HepG2 (cell line): ENCODE results near the gene CEP120. TPM values are rescaled to one million over a fixed set of nuclear protein-coding genes. Genes with fewer than 3 reads are reported as not detected.

Experiments
- ATAC-seq: fragments of 200-7000 bp; cut with Tn5 transposase; 3 replicates; pipeline ENCODE4 v1.9.1; 2020; ENCODE audit warnings: mild to moderate bottlenecking, moderate library complexity
- BruUV-seq: library from RNA; stranded (reverse); fragments of 400-500 nt; replicated peaks from 2 replicates; lab custom pipeline; 2021; lab: Mats Ljungman, UMichigan
- CTCF ChIA-PET: fragments of 300-600 bp; formaldehyde crosslinking; extraction: SDS; loops from one replicate; lab custom pipeline; 2021; ENCODE audit warnings: low total read pairs, inconsistent platforms, low intra/inter-chr PET ratio; lab: Yijun Ruan, JAX
- POLR2A ChIA-PET: fragments of 350-600 bp; sonication (Branson Sonifier 250); formaldehyde crosslinking; loops from one replicate; lab custom pipeline; 2020; ENCODE audit warnings: antibody characterized with exemption, inconsistent platforms; lab: Yijun Ruan, JAX
- DNase-seq: peaks from one replicate; pipeline ENCODE4 v3.0.0-alpha.2; 2015; ENCODE audit warnings: low spot score
- FAIRE-seq: peaks from 3 replicates; lab custom pipeline; 2011; peaks lifted over from hg19 to GRCh38; lab: Jason Lieb, UNC
- H2AFZ ChIP-seq: one replicate; pipeline ENCODE4 v1.6.1; 2011; ENCODE audit warnings: low read length, inconsistent platforms
- H3K27ac ChIP-seq: fragments of 300-600 bp; 3 replicates; pipeline ENCODE4 v1.8.0; 2011; ENCODE audit warnings: mixed run types, mild to moderate bottlenecking, mixed read lengths, low read length, inconsistent platforms; ENCODE audit not compliant: insufficient read depth; ENCODE audit errors: extremely low read length
- H3K27me3 ChIP-seq, 2 experiments: fragments of 200-600 bp in 1 of 2; 2 replicates in 1 of 2; 3 replicates in 1 of 2; pipeline versions ENCODE4 v1.6.0 to v1.8.0; 2011; ENCODE audit warnings: low read length in 2 of 2, mild to moderate bottlenecking in 2 of 2, moderate library complexity in 2 of 2, inconsistent platforms in 1 of 2; ENCODE audit not compliant: insufficient read depth in 2 of 2, control insufficient read depth in 1 of 2
- H3K36me3 ChIP-seq, 2 experiments: fragments of 200-600 bp in 1 of 2; replicated peaks in 1 of 2; 2 replicates in 1 of 2; 3 replicates in 1 of 2; pipeline versions ENCODE4 v1.5.1 to v1.8.0; 2011; ENCODE audit warnings: low read length in 2 of 2, inconsistent platforms in 1 of 2; ENCODE audit not compliant: insufficient read depth in 2 of 2, control insufficient read depth in 1 of 2
- H3K4me1 ChIP-seq: 2 replicates; pipeline ENCODE4 v1.5.1; 2012; ENCODE audit warnings: low read length, inconsistent platforms; ENCODE audit not compliant: insufficient read depth
- H3K4me2 ChIP-seq: 2 replicates; pipeline ENCODE4 v1.6.0; 2011; ENCODE audit warnings: low read depth, low read length, inconsistent platforms
- H3K4me3 ChIP-seq, 3 experiments: fragments of 200-600 bp in 1 of 3; sonication (generic), shearing (Covaris generic) in 1 of 3; replicated peaks in 1 of 3; 2 replicates each; pipeline ENCODE4 v1.5.1; 2011 to 2016; ENCODE audit warnings: low read length in 3 of 3, inconsistent platforms in 2 of 3, low read depth in 2 of 3, mild to moderate bottlenecking in 2 of 3, control low read depth in 1 of 3, mixed read lengths in 1 of 3; ENCODE audit not compliant: insufficient read depth in 1 of 3
- H3K79me2 ChIP-seq: one replicate; pipeline ENCODE4 v1.6.1; 2011; ENCODE audit warnings: low read length, inconsistent platforms; ENCODE audit not compliant: insufficient read depth
- H3K9ac ChIP-seq: 2 replicates; pipeline ENCODE4 v1.6.0; 2011; ENCODE audit warnings: mild to moderate bottlenecking, low read depth, low read length, inconsistent platforms; ENCODE audit not compliant: insufficient read depth
- H3K9me3 ChIP-seq: 2 replicates; pipeline ENCODE4 v1.5.1; 2012; ENCODE audit warnings: mild to moderate bottlenecking, low read length
- H4K20me1 ChIP-seq: 2 replicates; pipeline ENCODE4 v1.6.0; 2011; ENCODE audit warnings: inconsistent platforms, mild to moderate bottlenecking, low read length, moderate library complexity; ENCODE audit not compliant: insufficient read depth
- CBX2 ChIP-seq, 2 experiments: fragments of 200-600 bp in 1 of 2; sonication (generic); formaldehyde crosslinking in 1 of 2; IDR thresholded peaks; 2 replicates each; pipeline versions ENCODE4 v1.7.0 to v1.8.1; 2018 to 2022; ENCODE audit warnings: low read depth in 2 of 2, low read length in 1 of 2, mild to moderate bottlenecking in 1 of 2, missing genetic modification reagents in 1 of 2
- CENPBD1 ChIP-seq: sonication (generic); formaldehyde crosslinking; IDR thresholded peaks from 2 replicates; pipeline ENCODE4 v1.8.0; 2022; ENCODE audit warnings: missing genetic modification reagents, low read depth, mild to moderate bottlenecking, borderline replicate concordance
- GTF3A ChIP-seq: sonication (generic); formaldehyde crosslinking; conservative IDR thresholded peaks from 2 replicates; pipeline ENCODE4 v1.4.0; 2020; ENCODE audit warnings: mild to moderate bottlenecking, missing genetic modification reagents
- HMGA1 ChIP-seq: sonication (generic); formaldehyde crosslinking; conservative IDR thresholded peaks from 2 replicates; pipeline ENCODE4 v1.4.0; 2020; ENCODE audit warnings: missing genetic modification reagents
- LCORL ChIP-seq, 2 experiments: fragments of 450-650 bp in 1 of 2; sonication (generic) in 1 of 2; formaldehyde crosslinking in 1 of 2; IDR thresholded peaks; 2 replicates each; pipeline versions ENCODE4 v1.5.0 to v1.6.1; 2017 to 2020; ENCODE audit warnings: antibody characterized with exemption in 1 of 2, missing genetic modification reagents in 1 of 2
- MIER2 ChIP-seq: IDR thresholded peaks from 2 replicates; pipeline ENCODE4 v1.6.1; 2016; ENCODE audit warnings: missing biosample characterization, missing genetic modification reagents
- MNT ChIP-seq: fragments of 450-650 bp; IDR thresholded peaks from 2 replicates; pipeline ENCODE4 v1.6.1; 2016
- MXD4 ChIP-seq: IDR thresholded peaks from 2 replicates; pipeline ENCODE4 v1.6.1; 2016; ENCODE audit warnings: mild to moderate bottlenecking, missing biosample characterization, missing genetic modification reagents
- NFYC ChIP-seq: IDR thresholded peaks from 2 replicates; pipeline ENCODE4 v1.6.1; 2016; ENCODE audit warnings: missing genetic modification reagents, missing compliant biosample characterization
- NR2C2 ChIP-seq: sonication (generic); formaldehyde crosslinking; IDR thresholded peaks from 2 replicates; pipeline ENCODE4 v1.4.0; 2020; ENCODE audit warnings: missing genetic modification reagents, mild to moderate bottlenecking, moderate library complexity, borderline replicate concordance
- RBM39 ChIP-seq: fragments of 200-400 bp; formaldehyde crosslinking; IDR thresholded peaks from one replicate; pipeline ENCODE4 v1.6.1; 2018; ENCODE audit warnings: antibody characterized with exemption, mild to moderate bottlenecking, low read depth, low read length; ENCODE audit not compliant: poor library complexity, severe bottlenecking
- TFAP4 ChIP-seq: sonication (generic); IDR thresholded peaks from 2 replicates; pipeline ENCODE4 v1.6.1; 2016; ENCODE audit warnings: low read depth, borderline replicate concordance
- USF2 ChIP-seq, 2 experiments: sonication (generic) in 1 of 2; formaldehyde crosslinking in 1 of 2; IDR thresholded peaks; 2 replicates each; pipeline versions ENCODE4 v1.5.1 to v1.6.1; 2011 to 2020; ENCODE audit warnings: borderline replicate concordance in 1 of 2, low read depth in 1 of 2, low read length in 1 of 2, mild to moderate bottlenecking in 1 of 2, missing genetic modification reagents in 1 of 2, moderate library complexity in 1 of 2
- ZBTB8A ChIP-seq: sonication (generic); formaldehyde crosslinking; IDR thresholded peaks from 2 replicates; pipeline ENCODE4 v1.4.0; 2020; ENCODE audit warnings: mild to moderate bottlenecking, low read depth, missing genetic modification reagents, borderline replicate concordance
- ZNF639 ChIP-seq: conservative IDR thresholded peaks from 2 replicates; pipeline ENCODE4 v1.6.1; 2018; ENCODE audit warnings: missing genetic modification reagents
- WGBS: methylation state at CpG from one replicate; pipeline ENCODE4 v1.1.6; 2017; ENCODE audit warnings: low lambda C conversion rate; 5-methylcytosine and 5-hydroxymethylcytosine counted together
- in situ Hi-C: cut with HindIII; loops from 2 replicates; pipeline ENCODE4 v1.10.0; 2017; ENCODE audit warnings: low pct_unique_long_range_greater_than_20kb; ENCODE audit not compliant: extremely low pct_ligation_motif_present
- intact Hi-C: fragments of 100-400 bp; cut with micrococcal nuclease; formaldehyde crosslinking; loops from one replicate; pipeline ENCODE4 v1.10.0; 2022; ENCODE audit not compliant: unreplicated experiment
- polyA plus RNA-seq, 8 experiments: library from polyadenylated mRNA; depleted of rRNA in 3 of 8; stranded (reverse) in 7 of 8; unstranded in 1 of 8; fragments of >200 nt; fragmentation: Illumina TruSeq in 4 of 8; extraction: Trizol in 4 of 8; gene quantifications; 2 replicates each; pipeline versions ENCODE4 v1.2.1 to v1.2.3, GENCODE V29; 2011 to 2016; ENCODE audit warnings: low read depth in 4 of 8, missing spikeins in 1 of 8, mixed read lengths in 1 of 8; ENCODE audit not compliant: insufficient read depth in 1 of 8
- total RNA-seq, 5 experiments: library from RNA; depleted of rRNA; stranded (reverse); fragments of >200 nt; fragmentation: Illumina TruSeq; extraction: Trizol; gene quantifications; 2 replicates each; pipeline ENCODE4 v1.2.3, GENCODE V29; 2016; ENCODE audit warnings: low read depth in 1 of 5

The CEP120 gene
- total and polyA plus RNA-seq, 2 of the 13 experiments (the other 11 are each of a cell fraction or from before 2014, with no cell fraction given) = 8.0 to 14.7 TPM

- no peak for TF ChIP-seq GTF3A (CRISPR knock-in tag)
- no peak for TF ChIP-seq RBM39
- no peak for TF ChIP-seq CBX2 (IDR thresholded peaks at IDR 0.05; ENCODE audit: low read depth, low read length)
- TF ChIP-seq CBX2 (CRISPR knock-in tag; IDR thresholded peaks at IDR 0.05; ENCODE audit: low read depth) = no peak
- no peak for TF ChIP-seq USF2 (IDR thresholded peaks at IDR 0.05; ENCODE audit: low read depth, low read length)
- no peak for TF ChIP-seq USF2 (CRISPR knock-in tag; IDR thresholded peaks at IDR 0.05; ENCODE audit: borderline replicate concordance)
Measured at GRCh38 chr5:123365156-123365555, 58.0 kb downstream of the CEP120 start (continued).

DNA sequence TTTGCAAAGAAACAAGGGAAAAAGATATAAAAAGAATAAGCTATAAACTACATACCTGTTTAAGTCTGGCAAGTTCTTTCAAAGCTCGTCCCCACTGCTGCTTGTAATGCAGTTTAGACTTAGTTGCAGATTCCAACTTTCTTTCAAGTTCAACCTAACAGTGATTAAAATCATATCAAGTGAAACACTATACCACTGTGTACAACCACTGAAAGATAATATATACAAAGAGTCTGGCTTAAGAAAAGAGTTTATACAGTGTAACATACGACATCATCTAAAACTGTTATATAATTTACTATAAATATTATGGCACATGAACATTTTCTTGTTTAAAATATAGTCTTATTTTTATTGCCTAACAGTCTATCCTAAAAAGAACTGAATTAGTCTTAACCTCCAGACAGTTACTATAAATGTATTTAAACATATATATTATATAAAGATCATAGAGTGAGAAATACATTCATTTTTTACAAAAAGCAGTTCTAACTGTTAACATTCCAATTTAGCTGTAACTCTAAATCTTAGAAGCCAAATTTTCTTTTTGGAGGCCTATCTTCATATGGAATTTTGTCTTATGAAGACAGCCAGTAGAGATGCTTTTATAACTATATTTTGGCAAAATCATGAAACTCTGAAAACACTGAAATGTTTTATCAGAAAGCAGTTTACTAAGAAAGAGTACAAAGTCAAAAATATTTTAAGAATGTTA lies 58.6 kb downstream of the CEP120 start:
- Histone ChIP-seq H3K9ac (no peak overlapping the region), H4K20me1 (no peaks in the 10 kb centered on the region), H3K79me2 (no peaks in the 10 kb centered on the region), H3K9me3 (no peaks in the 10 kb centered on the region), H3K4me3 (no peak overlapping the region), H3K4me2 (no peak overlapping the region), H3K4me1 (no peaks in the 10 kb centered on the region), H2AFZ (no peak overlapping the region), H3K27ac (no peak overlapping the region), H3K36me3 (peaks cover 0 to 9% of the 10 kb centered on the region in 2 experiments; a peak in 1 of 5 replicates), H3K27me3 (no peaks in the 10 kb centered on the region)
- BruUV-seq = no TSS peak
- intact Hi-C loops = no loop called here
- ATAC-seq (no peak), DNase-seq (no peak), FAIRE-seq (no peak)
- WGBS = 99% methylated on average over 2 of the region's 2 CpGs
- in situ Hi-C loops = no loop called here
- POLR2A ChIA-PET = no interaction called here
- CTCF ChIA-PET = no interaction called here
- TF ChIP-seq NFYC (CRISPR knock-in tag) (no peak), NR2C2 (CRISPR knock-in tag) (no peak), MXD4 (CRISPR knock-in tag) (no peak), TFAP4 (no peak), LCORL (IDR thresholded peaks at IDR 0.05) (no peak), LCORL (CRISPR knock-in tag; IDR thresholded peaks at IDR 0.05) (no peak), HMGA1 (CRISPR knock-in tag) (no peak), ZBTB8A (CRISPR knock-in tag) (no peak), ZNF639 (CRISPR knock-in tag) (no peak), MNT (no peak), MIER2 (CRISPR knock-in tag) (no peak), CENPBD1 (CRISPR knock-in tag) (no peak)
